ENCODE data around the gene JARID2. TPM values are rescaled to one million over a fixed set of nuclear protein-coding genes. Genes with fewer than 3 reads are reported as not detected.

Gene JARID2
- total and polyA plus RNA-seq, 2 of the 13 experiments (the other 11 are each of a cell fraction or from before 2014, with no cell fraction given), result 7.5 to 10.3 TPM

- no peak for TF ChIP-seq ZNF577 (CRISPR knock-in tag; IDR thresholded peaks at IDR 0.05; ENCODE audit: borderline replicate concordance, low read depth)
- TF ChIP-seq, protein P1, sequence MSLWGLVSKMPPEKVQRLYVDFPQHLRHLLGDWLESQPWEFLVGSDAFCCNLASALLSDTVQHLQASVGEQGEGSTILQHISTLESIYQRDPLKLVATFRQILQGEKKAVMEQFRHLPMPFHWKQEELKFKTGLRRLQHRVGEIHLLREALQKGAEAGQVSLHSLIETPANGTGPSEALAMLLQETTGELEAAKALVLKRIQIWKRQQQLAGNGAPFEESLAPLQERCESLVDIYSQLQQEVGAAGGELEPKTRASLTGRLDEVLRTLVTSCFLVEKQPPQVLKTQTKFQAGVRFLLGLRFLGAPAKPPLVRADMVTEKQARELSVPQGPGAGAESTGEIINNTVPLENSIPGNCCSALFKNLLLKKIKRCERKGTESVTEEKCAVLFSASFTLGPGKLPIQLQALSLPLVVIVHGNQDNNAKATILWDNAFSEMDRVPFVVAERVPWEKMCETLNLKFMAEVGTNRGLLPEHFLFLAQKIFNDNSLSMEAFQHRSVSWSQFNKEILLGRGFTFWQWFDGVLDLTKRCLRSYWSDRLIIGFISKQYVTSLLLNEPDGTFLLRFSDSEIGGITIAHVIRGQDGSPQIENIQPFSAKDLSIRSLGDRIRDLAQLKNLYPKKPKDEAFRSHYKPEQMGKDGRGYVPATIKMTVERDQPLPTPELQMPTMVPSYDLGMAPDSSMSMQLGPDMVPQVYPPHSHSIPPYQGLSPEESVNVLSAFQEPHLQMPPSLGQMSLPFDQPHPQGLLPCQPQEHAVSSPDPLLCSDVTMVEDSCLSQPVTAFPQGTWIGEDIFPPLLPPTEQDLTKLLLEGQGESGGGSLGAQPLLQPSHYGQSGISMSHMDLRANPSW (CRISPR knock-in tag; IDR thresholded peaks at IDR 0.05; ENCODE audit: borderline replicate concordance), result 0 out of 2 replicates have a peak, but pooled peaks have one; percentile 42
- 0 out of 2 replicates have a peak, but pooled peaks have one; percentile 21 for TF ChIP-seq ZNF773 (CRISPR knock-in tag; IDR thresholded peaks at IDR 0.05; ENCODE audit: borderline replicate concordance)
- TF ChIP-seq ELF4 (CRISPR knock-in tag; IDR thresholded peaks at IDR 0.05; ENCODE audit: borderline replicate concordance), result no peak
- peak; percentile 63; the same call in 1 of the 2 replicates for TF ChIP-seq CCDC6 (CRISPR knock-in tag; IDR thresholded peaks at IDR 0.05)
- TF ChIP-seq ZFY (CRISPR knock-in tag; IDR thresholded peaks at IDR 0.05), result peak; percentile 81
- TF ChIP-seq CENPX (CRISPR knock-in tag; IDR thresholded peaks at IDR 0.05), result 0 out of 2 replicates have a peak, but pooled peaks have one; percentile 83
- TF ChIP-seq SMAD9 (CRISPR knock-in tag; IDR thresholded peaks at IDR 0.05), result 0 out of 2 replicates have a peak, but pooled peaks have one; percentile 56
- TF ChIP-seq HOXA5 (CRISPR knock-in tag; IDR thresholded peaks at IDR 0.05), result no peak
- TF ChIP-seq RFXANK (CRISPR knock-in tag; IDR thresholded peaks at IDR 0.05), result no peak
- peak; percentile 92 for TF ChIP-seq NFAT5 (CRISPR knock-in tag; IDR thresholded peaks at IDR 0.05)
- TF ChIP-seq SNAI1 (CRISPR knock-in tag; IDR thresholded peaks at IDR 0.05; ENCODE audit: borderline replicate concordance), result no peak
- TF ChIP-seq ZNF260 (CRISPR knock-in tag; IDR thresholded peaks at IDR 0.05; ENCODE audit: borderline replicate concordance, low read depth), result no peak
- no peak for TF ChIP-seq WIZ (CRISPR knock-in tag; IDR thresholded peaks at IDR 0.05)
- 0 out of 2 replicates have a peak, but pooled peaks have one; percentile 20 for TF ChIP-seq PHF20 (CRISPR knock-in tag; IDR thresholded peaks at IDR 0.05)
- peak; percentile 65; the same call in 1 of the 2 replicates for TF ChIP-seq SRY (CRISPR knock-in tag; IDR thresholded peaks at IDR 0.05)
- peak; percentile 48 for TF ChIP-seq TARDBP (CRISPR knock-in tag; IDR thresholded peaks at IDR 0.05)
- TF ChIP-seq ZNF547 (CRISPR knock-in tag; IDR thresholded peaks at IDR 0.05), result peak; percentile 50; the same call in 1 of the 2 replicates
- TF ChIP-seq, protein P2, sequence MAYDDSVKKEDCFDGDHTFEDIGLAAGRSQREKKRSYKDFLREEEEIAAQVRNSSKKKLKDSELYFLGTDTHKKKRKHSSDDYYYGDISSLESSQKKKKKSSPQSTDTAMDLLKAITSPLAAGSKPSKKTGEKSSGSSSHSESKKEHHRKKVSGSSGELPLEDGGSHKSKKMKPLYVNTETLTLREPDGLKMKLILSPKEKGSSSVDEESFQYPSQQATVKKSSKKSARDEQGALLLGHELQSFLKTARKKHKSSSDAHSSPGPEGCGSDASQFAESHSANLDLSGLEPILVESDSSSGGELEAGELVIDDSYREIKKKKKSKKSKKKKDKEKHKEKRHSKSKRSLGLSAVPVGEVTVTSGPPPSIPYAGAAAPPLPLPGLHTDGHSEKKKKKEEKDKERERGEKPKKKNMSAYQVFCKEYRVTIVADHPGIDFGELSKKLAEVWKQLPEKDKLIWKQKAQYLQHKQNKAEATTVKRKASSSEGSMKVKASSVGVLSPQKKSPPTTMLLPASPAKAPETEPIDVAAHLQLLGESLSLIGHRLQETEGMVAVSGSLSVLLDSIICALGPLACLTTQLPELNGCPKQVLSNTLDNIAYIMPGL (CRISPR knock-in tag; IDR thresholded peaks at IDR 0.05; ENCODE audit: borderline replicate concordance in 1 of 2, low read depth in 1 of 2), result peak in 1 of 2 experiments; percentile 47; a peak in 2 of 4 replicates
These were observed 1.1 kb upstream of the JARID2 start (continued) for GRCh38 chr6:15244620-15245360.

All from HepG2 (cell line).